Hair follicular keratinocyte (primary cell): Measurements from ENCODE around the gene PTPRG. TPM values are rescaled to one million over a fixed set of nuclear protein-coding genes. Genes with fewer than 3 reads are reported as not detected.

Experiments
- total RNA-seq: library from RNA; depleted of rRNA; stranded (reverse); fragments of >200 nt; gene quantifications from 2 replicates; pipeline ENCODE4 v1.2.3, GENCODE V29; 2015

PTPRG gene
- total RNA-seq = 10.1 and 14.3 TPM in 2 replicates

GRCh38 chr3:61561374-61562041 lies at the start of gene PTPRG:
Gene PTPRG (plus strand): TSS chr3:61561571. CDS start chr3:61562288, 717 bp downstream.

